Activated naive CD8-positive, alpha-beta T cell (primary cell): ENCODE data around the gene RASA3.
A peak's percentile ranks its signal among the peaks of the same experiment; 100 is the strongest.

ENCODE experiments used
- H3K27ac Mint-ChIP-seq: one replicate; pipeline ENCODE4 v1.8.0; 2021; ENCODE audit warnings: mixed read lengths
- H3K27me3 Mint-ChIP-seq: one replicate; pipeline ENCODE4 v1.8.0; 2021; ENCODE audit warnings: mixed read lengths
- H3K36me3 Mint-ChIP-seq: one replicate; pipeline ENCODE4 v1.8.0; 2021; ENCODE audit warnings: mixed read lengths
- H3K4me1 Mint-ChIP-seq: one replicate; pipeline ENCODE4 v1.8.0; 2021; ENCODE audit warnings: low read depth, mixed read lengths
- H3K4me3 Mint-ChIP-seq: one replicate; pipeline ENCODE4 v1.8.0; 2021; ENCODE audit warnings: mild to moderate bottlenecking, mixed read lengths
- H3K9me3 Mint-ChIP-seq: one replicate; pipeline ENCODE4 v1.8.0; 2021; ENCODE audit warnings: low read depth, mixed read lengths

RASA3 gene

GRCh38 chr13:114089751-114090400 lies 42.5 kb downstream of the RASA3 start:
- Mint-ChIP-seq H3K4me1 (peaks cover 43% of the 10 kb centered on the region), H3K4me3 (peak overlapping the region; percentile 39)

GRCh38 chr13:114089341-114089740 lies 43.1 kb downstream of the RASA3 start:
- Mint-ChIP-seq H3K4me3 (no peak overlapping the region), H3K27me3 (no peaks in the 10 kb centered on the region), H3K36me3 (peaks cover 29% of the 10 kb centered on the region), H3K27ac (peak overlapping the region; percentile 77), H3K9me3 (peaks cover 24% of the 10 kb centered on the region), H3K4me1 (peaks cover 39% of the 10 kb centered on the region)

More at GRCh38 chr13:114089751-114090400, 42.5 kb downstream of the RASA3 start:
- H3K9me3 Mint-ChIP-seq = peaks cover 24% of the 10 kb centered on the region
- peak overlapping the region; percentile 91 for H3K27ac Mint-ChIP-seq
- peaks cover 30% of the 10 kb centered on the region for H3K36me3 Mint-ChIP-seq
- H3K27me3 Mint-ChIP-seq = no peaks in the 10 kb centered on the region

- peak overlapping the region; percentile 73 for H3K27ac Mint-ChIP-seq
- peaks cover 19% of the 10 kb centered on the region for H3K9me3 Mint-ChIP-seq
- peaks cover 24% of the 10 kb centered on the region for H3K36me3 Mint-ChIP-seq
- no peak overlapping the region for H3K4me3 Mint-ChIP-seq
- H3K4me1 Mint-ChIP-seq = peaks cover 34% of the 10 kb centered on the region
- no peaks in the 10 kb centered on the region for H3K27me3 Mint-ChIP-seq
These were observed 43.6 kb downstream of the RASA3 start for GRCh38 chr13:114088863-114089262.

GRCh38 chr13:114088234-114088633 lies 44.2 kb downstream of the RASA3 start:
- Mint-ChIP-seq H3K36me3 (peaks cover 18% of the 10 kb centered on the region), H3K9me3 (peaks cover 13% of the 10 kb centered on the region), H3K27ac (peak overlapping the region; percentile 61), H3K27me3 (no peaks in the 10 kb centered on the region), H3K4me1 (peaks cover 28% of the 10 kb centered on the region), H3K4me3 (no peak overlapping the region)

GRCh38 chr13:114087430-114087829 lies 45.0 kb downstream of the RASA3 start:
- peak overlapping the region; percentile 68 for H3K27ac Mint-ChIP-seq
- H3K4me3 Mint-ChIP-seq = no peak overlapping the region
- H3K9me3 Mint-ChIP-seq = peaks cover 9% of the 10 kb centered on the region
- no peaks in the 10 kb centered on the region for H3K27me3 Mint-ChIP-seq
- peaks cover 35% of the 10 kb centered on the region for H3K4me1 Mint-ChIP-seq
- peaks cover 19% of the 10 kb centered on the region for H3K36me3 Mint-ChIP-seq

- H3K4me3 Mint-ChIP-seq = no peak overlapping the region
- H3K4me1 Mint-ChIP-seq = peaks cover 40% of the 10 kb centered on the region
- H3K36me3 Mint-ChIP-seq = peaks cover 6% of the 10 kb centered on the region
- peak overlapping the region; percentile 70 for H3K27ac Mint-ChIP-seq
- H3K9me3 Mint-ChIP-seq = no peaks in the 10 kb centered on the region
- H3K27me3 Mint-ChIP-seq = no peaks in the 10 kb centered on the region
These were observed 49.4 kb downstream of the RASA3 start for GRCh38 chr13:114082849-114083645.

GRCh38 chr13:114081761-114082681 lies 50.4 kb downstream of the RASA3 start:
- Mint-ChIP-seq H3K4me3 (no peak overlapping the region), H3K27ac (peak overlapping the region; percentile 88)

GRCh38 chr13:114080739-114081561 lies 51.5 kb downstream of the RASA3 start:
- Mint-ChIP-seq H3K27ac (peak overlapping the region; percentile 88), H3K4me1 (peaks cover 51% of the 10 kb centered on the region)

More at GRCh38 chr13:114081761-114082681, 50.4 kb downstream of the RASA3 start:
- H3K36me3 Mint-ChIP-seq = peaks cover 4% of the 10 kb centered on the region
- H3K4me1 Mint-ChIP-seq = peaks cover 48% of the 10 kb centered on the region
- H3K9me3 Mint-ChIP-seq = no peaks in the 10 kb centered on the region
- no peaks in the 10 kb centered on the region for H3K27me3 Mint-ChIP-seq

GRCh38 chr13:114079601-114080536 lies 52.6 kb downstream of the RASA3 start:
- Mint-ChIP-seq H3K36me3 (peaks cover 4% of the 10 kb centered on the region), H3K4me3 (no peak overlapping the region), H3K4me1 (peaks cover 54% of the 10 kb centered on the region), H3K27ac (peak overlapping the region; percentile 88), H3K27me3 (no peaks in the 10 kb centered on the region), H3K9me3 (no peaks in the 10 kb centered on the region)

More at GRCh38 chr13:114080739-114081561, 51.5 kb downstream of the RASA3 start:
- H3K9me3 Mint-ChIP-seq = no peaks in the 10 kb centered on the region
- no peaks in the 10 kb centered on the region for H3K27me3 Mint-ChIP-seq
- peaks cover 4% of the 10 kb centered on the region for H3K36me3 Mint-ChIP-seq
- H3K4me3 Mint-ChIP-seq = no peak overlapping the region

- Mint-ChIP-seq H3K36me3 (peaks cover 4% of the 10 kb centered on the region), H3K27ac (peak overlapping the region; percentile 80), H3K27me3 (no peaks in the 10 kb centered on the region), H3K4me1 (peaks cover 58% of the 10 kb centered on the region), H3K4me3 (peak overlapping the region; percentile 20), H3K9me3 (no peaks in the 10 kb centered on the region)
These were observed 53.7 kb downstream of the RASA3 start for GRCh38 chr13:114078461-114079451.

- Mint-ChIP-seq H3K4me3 (no peak overlapping the region), H3K27ac (peak overlapping the region; percentile 80), H3K4me1 (peaks cover 58% of the 10 kb centered on the region), H3K36me3 (peaks cover under 1% of the 10 kb centered on the region), H3K9me3 (no peaks in the 10 kb centered on the region), H3K27me3 (no peaks in the 10 kb centered on the region)
These were observed 54.5 kb downstream of the RASA3 start for GRCh38 chr13:114077933-114078325.
